Kidney tubule cell (primary cell): ENCODE results near the gene LRG1.

ENCODE experiments used
- DNase-seq: peaks from one replicate; pipeline ENCODE4 v3.0.0-alpha.2; 2018; ENCODE audit warnings: low spot score

Gene LRG1

GRCh38 chr19:4495471-4495870, 44.4 kb downstream of the LRG1 start:
- DNase-seq = no peak

- DNase-seq = no peak
These were observed 45.2 kb downstream of the LRG1 start for GRCh38 chr19:4494691-4495064.

DNA sequence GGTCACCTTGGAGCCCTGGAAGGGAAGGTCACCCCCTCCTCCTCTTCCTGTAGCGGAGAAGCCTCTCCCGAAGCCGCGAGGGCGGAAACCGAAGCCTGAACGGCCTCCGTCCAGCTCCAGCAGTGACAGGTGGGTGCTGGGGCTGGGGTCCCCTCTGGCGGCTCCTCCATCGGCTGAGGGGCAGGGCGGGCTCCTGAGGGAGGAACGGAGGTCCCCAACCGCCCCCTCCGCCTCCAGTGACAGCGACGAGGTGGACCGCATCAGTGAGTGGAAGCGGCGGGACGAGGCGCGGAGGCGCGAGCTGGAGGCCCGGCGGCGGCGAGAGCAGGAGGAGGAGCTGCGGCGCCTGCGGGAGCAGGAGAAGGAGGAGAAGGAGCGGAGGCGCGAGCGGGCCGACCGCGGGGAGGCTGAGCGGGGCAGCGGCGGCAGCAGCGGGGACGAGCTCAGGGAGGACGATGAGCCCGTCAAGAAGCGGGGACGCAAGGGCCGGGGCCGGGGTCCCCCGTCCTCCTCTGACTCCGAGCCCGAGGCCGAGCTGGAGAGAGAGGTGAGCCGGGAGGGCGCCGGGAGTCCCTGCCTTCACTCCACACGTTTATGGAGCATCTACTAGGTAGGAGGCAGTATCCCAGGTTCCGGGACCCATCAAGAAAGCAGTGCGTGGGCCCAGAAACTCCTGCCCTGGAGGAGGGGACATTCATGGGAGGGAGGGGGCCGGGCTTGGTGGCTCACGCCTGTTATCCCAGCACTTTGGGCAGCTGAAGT, 45.7 kb downstream of the LRG1 start:
- no peak for DNase-seq

DNA sequence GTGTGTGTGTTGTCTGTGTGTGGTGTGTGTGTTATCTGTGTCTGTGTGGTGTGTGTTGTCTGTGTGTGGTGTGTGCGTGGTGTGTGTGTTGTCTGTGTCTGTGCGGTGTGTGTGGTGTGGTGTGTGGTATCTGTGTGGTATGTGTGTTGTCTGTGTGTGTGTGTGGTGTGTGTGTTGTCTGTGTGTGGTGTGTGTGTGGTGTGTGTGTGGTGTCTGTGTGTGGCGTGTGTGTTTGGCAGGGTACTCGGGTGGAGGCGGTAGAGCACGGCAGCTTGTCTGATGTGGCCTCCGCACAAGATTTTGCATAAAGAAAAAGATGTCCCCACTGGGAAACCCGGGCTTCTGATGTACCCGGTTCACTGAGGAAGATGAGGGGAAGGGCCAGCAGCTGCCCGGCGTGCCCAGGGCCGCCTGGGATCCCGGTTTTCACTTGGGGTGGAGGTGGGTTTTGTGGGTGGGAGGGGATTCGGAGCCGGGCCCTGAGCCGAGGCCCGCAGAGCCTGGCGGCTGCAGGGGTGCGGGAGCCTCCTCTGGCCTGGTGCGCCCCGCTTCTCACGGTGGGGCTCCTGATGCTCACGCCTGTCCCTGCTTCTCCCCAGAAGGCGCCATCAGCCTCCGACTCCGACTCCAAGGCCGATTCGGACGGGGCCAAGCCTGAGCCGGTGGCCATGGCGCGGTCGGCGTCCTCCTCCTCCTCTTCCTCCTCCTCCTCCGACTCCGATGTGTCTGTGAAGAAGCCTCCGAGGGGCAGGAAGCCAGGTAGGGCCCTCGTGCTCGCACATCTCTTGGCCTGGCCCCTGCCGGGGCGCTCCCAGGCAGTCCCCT, 46.5 kb downstream of the LRG1 start:
- no peak for DNase-seq

- DNase-seq = no peak
These were observed 47.3 kb downstream of the LRG1 start for GRCh38 chr19:4492337-4493103.

DNA sequence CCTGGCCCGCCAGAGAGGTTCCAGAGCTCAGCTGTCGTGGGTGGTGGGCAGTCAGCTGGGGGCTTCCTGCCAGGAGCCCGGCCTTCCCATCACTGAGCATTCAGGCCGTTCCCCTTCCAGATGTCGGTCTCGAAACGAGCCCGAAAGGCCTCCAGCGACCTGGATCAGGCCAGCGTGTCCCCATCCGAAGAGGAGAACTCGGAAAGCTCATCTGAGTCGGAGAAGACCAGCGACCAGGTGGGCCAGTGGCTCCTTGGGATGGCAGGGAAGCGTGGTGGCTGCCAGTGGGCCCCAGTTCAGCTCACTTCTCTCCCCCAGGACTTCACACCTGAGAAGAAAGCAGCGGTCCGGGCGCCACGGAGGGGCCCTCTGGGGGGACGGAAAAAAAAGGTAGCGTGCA, 48.4 kb downstream of the LRG1 start:
- no peak for DNase-seq

GRCh38 chr19:4488496-4488895, 51.3 kb downstream of the LRG1 start:
- no peak for DNase-seq

GRCh38 chr19:4487572-4487971, 52.3 kb downstream of the LRG1 start:
- no peak for DNase-seq
